Central memory CD4-positive, alpha-beta T cell (primary cell): ENCODE results near the gene RNASE11.
"Not testable (repeated sequence)": the region's sequence is repeated elsewhere in the genome, so short reads cannot be mapped to it uniquely, and the experiment has no call there.

Experiments used
- DNase-seq: peaks from one replicate; pipeline ENCODE4 v3.0.0; 2022
- total RNA-seq, 3 experiments: gene quantifications; one replicate each; lab custom pipeline; 2026; lab: John Stamatoyannopoulos, UW

Gene RNASE11
- 0 to 0.11 (median 0) reads per million in 3 experiments for total RNA-seq

GRCh38 chr14:20587489-20588154 lies at the start of gene RNASE11:
Gene RNASE11 (minus strand): TSS chr14:20588001.
- no peak for DNase-seq

- DNase-seq, result peak; percentile 65
Observed at GRCh38 chr14:20632831-20633691, 45.3 kb upstream of the RNASE11 start.

GRCh38 chr14:20632448-20632830 lies 44.6 kb upstream of the RNASE11 start:
- DNase-seq, result no peak

GRCh38 chr14:20631880-20632389 lies 44.1 kb upstream of the RNASE11 start:
- no peak for DNase-seq

- peak; percentile 56 for DNase-seq
Observed at GRCh38 chr14:20631023-20631879, 43.5 kb upstream of the RNASE11 start.

- DNase-seq, result no peak
Observed at GRCh38 chr14:20630340-20631022, 42.7 kb upstream of the RNASE11 start.

GRCh38 chr14:20628063-20628854 lies 40.5 kb upstream of the RNASE11 start:
- no peak for DNase-seq

GRCh38 chr14:20627346-20628027 lies 39.7 kb upstream of the RNASE11 start:
- no peak for DNase-seq

- DNase-seq, result no peak
Observed at GRCh38 chr14:20626274-20626673, 38.5 kb upstream of the RNASE11 start.

GRCh38 chr14:20624495-20625070 lies 36.8 kb upstream of the RNASE11 start:
- DNase-seq, result peak; percentile 45

- no peak for DNase-seq
Observed at GRCh38 chr14:20623798-20624197, 36.0 kb upstream of the RNASE11 start.

- no peak for DNase-seq
Observed at GRCh38 chr14:20622816-20623291, 35.1 kb upstream of the RNASE11 start.

- DNase-seq, result no peak
Observed at GRCh38 chr14:20620798-20621478, 33.1 kb upstream of the RNASE11 start.

- not testable (repeated sequence) for DNase-seq
Observed at GRCh38 chr14:20619688-20620087, 31.9 kb upstream of the RNASE11 start.

- DNase-seq, result no peak
Observed at GRCh38 chr14:20618271-20618749, 30.5 kb upstream of the RNASE11 start.

- no peak for DNase-seq
Observed at GRCh38 chr14:20617138-20618003, 29.6 kb upstream of the RNASE11 start.

GRCh38 chr14:20615996-20616395 lies 28.2 kb upstream of the RNASE11 start:
- DNase-seq, result no peak
